Esophagus squamous epithelium (tissue), 5 donors: ENCODE data around the gene RHOH. TPM values are rescaled to one million over a fixed set of nuclear protein-coding genes. Genes with fewer than 3 reads are reported as not detected.

Experiments used
- DNase-seq: peaks from one replicate; lab custom pipeline; 2025; lab: John Stamatoyannopoulos, UW
- H3K27ac ChIP-seq, 4 donors: fragments of 200-600 bp; sonication (generic); one replicate each; pipeline ENCODE4 v1.5.1; 2016 to 2019; ENCODE audit warnings: mild to moderate bottlenecking in 1 of 4
- H3K27me3 ChIP-seq, 4 donors: fragments of 200-600 bp; sonication (generic); 1 replicate in 3 of 4; 2 replicates in 1 of 4; pipeline versions ENCODE4 v1.5.1 to v1.6.0; 2017 to 2021; ENCODE audit warnings: antibody characterized with exemption in 1 of 4
- H3K36me3 ChIP-seq, 3 donors: fragments of 200-600 bp; sonication (generic); one replicate each; pipeline ENCODE4 v1.5.1; 2016 to 2019
- H3K4me1 ChIP-seq, 3 donors: fragments of 200-600 bp; sonication (generic); one replicate each; pipeline ENCODE4 v1.5.1; 2017 to 2019
- H3K4me3 ChIP-seq, 4 donors: fragments of 200-600 bp; sonication (generic); 1 replicate in 3 of 4; 2 replicates in 1 of 4; pipeline ENCODE4 v1.5.1; 2016 to 2019; ENCODE audit warnings: mild to moderate bottlenecking in 2 of 4, moderate library complexity in 1 of 4
- H3K9me3 ChIP-seq, 3 donors: fragments of 200-600 bp; sonication (generic); one replicate each; pipeline ENCODE4 v1.5.1; 2016 to 2019
- POLR2A ChIP-seq, 4 donors: fragments of 450-650 bp; IDR thresholded peaks; one replicate each; pipeline ENCODE4 v1.6.1; 2017; ENCODE audit warnings: antibody characterized with exemption in 4 of 4, mild to moderate bottlenecking in 4 of 4, moderate library complexity in 3 of 4
- WGBS, 2 donors: methylation state at CpG; one replicate each; pipeline ENCODE4 v1.1.5; 2018; 5-methylcytosine and 5-hydroxymethylcytosine counted together
- intact Hi-C: fragments of 100-400 bp; cut with DNase I; formaldehyde crosslinking; loops from one replicate; pipeline ENCODE4 v1.15.0; 2022
- total RNA-seq, 4 donors: library from RNA; depleted of rRNA; stranded (reverse); fragments of >200 nt; gene quantifications; one replicate each; pipeline ENCODE4 v1.1.0, GENCODE V29; 2016
- TF ChIP-seq, protein P1 (sequence below), 6 experiments: fragments of 450-650 bp in 4 of 6; fragments of 200-600 bp in 2 of 6; sonication (generic) in 2 of 6; IDR thresholded peaks; one replicate each; pipeline ENCODE4 v1.5.1; 2016 to 2019; ENCODE audit warnings: antibody characterized with exemption in 6 of 6, mild to moderate bottlenecking in 4 of 6, moderate library complexity in 4 of 6
- donor health status: DM: yes; HTN: yes; CAD: no.

The RHOH gene
- total RNA-seq, 4 donors from 2014 or later, result 0.79 to 5.0 (median 2.2) TPM

GRCh38 chr4:40256817-40257216 lies 60.0 kb downstream of the RHOH start:
- Histone ChIP-seq H3K27ac (no peak overlapping the region), H3K9me3 (no peaks in the 10 kb centered on the region), H3K36me3 (no peaks in the 10 kb centered on the region), H3K27me3 (no peaks in the 10 kb centered on the region), H3K4me3 (no peak overlapping the region), H3K4me1 (peaks cover 0 to 26% (median 13%) of the 10 kb centered on the region in 3 donors)
- TF ChIP-seq, protein P1, sequence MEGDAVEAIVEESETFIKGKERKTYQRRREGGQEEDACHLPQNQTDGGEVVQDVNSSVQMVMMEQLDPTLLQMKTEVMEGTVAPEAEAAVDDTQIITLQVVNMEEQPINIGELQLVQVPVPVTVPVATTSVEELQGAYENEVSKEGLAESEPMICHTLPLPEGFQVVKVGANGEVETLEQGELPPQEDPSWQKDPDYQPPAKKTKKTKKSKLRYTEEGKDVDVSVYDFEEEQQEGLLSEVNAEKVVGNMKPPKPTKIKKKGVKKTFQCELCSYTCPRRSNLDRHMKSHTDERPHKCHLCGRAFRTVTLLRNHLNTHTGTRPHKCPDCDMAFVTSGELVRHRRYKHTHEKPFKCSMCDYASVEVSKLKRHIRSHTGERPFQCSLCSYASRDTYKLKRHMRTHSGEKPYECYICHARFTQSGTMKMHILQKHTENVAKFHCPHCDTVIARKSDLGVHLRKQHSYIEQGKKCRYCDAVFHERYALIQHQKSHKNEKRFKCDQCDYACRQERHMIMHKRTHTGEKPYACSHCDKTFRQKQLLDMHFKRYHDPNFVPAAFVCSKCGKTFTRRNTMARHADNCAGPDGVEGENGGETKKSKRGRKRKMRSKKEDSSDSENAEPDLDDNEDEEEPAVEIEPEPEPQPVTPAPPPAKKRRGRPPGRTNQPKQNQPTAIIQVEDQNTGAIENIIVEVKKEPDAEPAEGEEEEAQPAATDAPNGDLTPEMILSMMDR (IDR thresholded peaks at IDR 0.05), result no peak
- TF ChIP-seq POLR2A (IDR thresholded peaks at IDR 0.05), result no peak
- WGBS, 2 donors, result 87 to 88% methylated on average over 3 of the region's 3 CpGs
- DNase-seq, result no peak
- intact Hi-C loops, result no loop called here

GRCh38 chr4:40258627-40259026 lies 61.8 kb downstream of the RHOH start:
- Histone ChIP-seq H3K27ac (no peak overlapping the region), H3K4me3 (no peak overlapping the region), H3K36me3 (no peaks in the 10 kb centered on the region), H3K27me3 (no peaks in the 10 kb centered on the region), H3K4me1 (peaks cover 0 to 24% (median 13%) of the 10 kb centered on the region in 3 donors), H3K9me3 (no peaks in the 10 kb centered on the region)
- TF ChIP-seq, protein P1 (IDR thresholded peaks at IDR 0.05), result no peak
- TF ChIP-seq POLR2A (IDR thresholded peaks at IDR 0.05), result no peak
- intact Hi-C loops, result no loop called here
- DNase-seq, result no peak
- 48 to 70% methylated on average over 7 to 8 of the region's 8 CpGs for WGBS, 2 donors

- intact Hi-C loops, result no loop called here
- TF ChIP-seq, protein P1 (IDR thresholded peaks at IDR 0.05), result no peak
- no peak for TF ChIP-seq POLR2A (IDR thresholded peaks at IDR 0.05)
- H3K36me3 ChIP-seq, result no peaks in the 10 kb centered on the region
- no peaks in the 10 kb centered on the region for H3K9me3 ChIP-seq
- DNase-seq, result no peak
- H3K27ac ChIP-seq, result no peak overlapping the region
- H3K27me3 ChIP-seq, result no peaks in the 10 kb centered on the region
- peaks cover 0 to 11% (median 4%) of the 10 kb centered on the region in 3 donors for H3K4me1 ChIP-seq
- H3K4me3 ChIP-seq, result no peak overlapping the region
- WGBS, 2 donors, result 62 to 66% methylated on average over 9 of the region's 9 CpGs
Measured at GRCh38 chr4:40261231-40262076, 64.6 kb downstream of the RHOH start.

DNA sequence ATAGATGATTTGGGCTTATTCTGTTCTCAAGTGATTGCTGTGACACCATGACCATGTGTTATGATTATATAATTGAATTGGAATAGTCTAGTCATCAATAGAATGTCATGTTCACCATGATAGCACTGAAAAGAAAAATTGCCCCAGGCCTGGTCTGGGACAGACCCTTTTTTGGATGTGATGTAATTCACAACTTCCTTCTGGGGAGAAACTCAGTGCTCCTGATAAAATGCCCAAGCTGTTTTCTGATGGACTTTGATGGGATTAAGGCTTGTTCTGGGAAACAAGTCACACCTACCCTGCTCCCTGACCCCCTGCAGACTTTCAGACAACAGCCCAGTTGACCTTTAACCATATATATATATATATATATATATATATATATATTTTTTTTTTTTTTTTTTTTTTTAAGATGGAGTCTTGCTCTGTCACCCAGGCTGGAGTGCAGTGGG lies 65.3 kb downstream of the RHOH start:
- no peak for TF ChIP-seq POLR2A (IDR thresholded peaks at IDR 0.05)
- TF ChIP-seq, protein P1 (IDR thresholded peaks at IDR 0.05), result no peak
- H3K4me1 ChIP-seq, result peaks cover 0 to 6% (median 4%) of the 10 kb centered on the region in 3 donors
- intact Hi-C loops, result no loop called here
- no peak overlapping the region for H3K27ac ChIP-seq
- H3K36me3 ChIP-seq, result no peaks in the 10 kb centered on the region
- DNase-seq, result no peak
- H3K4me3 ChIP-seq, result no peak overlapping the region
- H3K9me3 ChIP-seq, result no peaks in the 10 kb centered on the region
- H3K27me3 ChIP-seq, result no peaks in the 10 kb centered on the region

- Histone ChIP-seq H3K9me3 (no peaks in the 10 kb centered on the region), H3K4me1 (peaks cover 0 to 6% (median 4%) of the 10 kb centered on the region in 3 donors), H3K4me3 (no peak overlapping the region), H3K36me3 (no peaks in the 10 kb centered on the region), H3K27me3 (no peaks in the 10 kb centered on the region), H3K27ac (no peak overlapping the region)
- intact Hi-C loops, result no loop called here
- TF ChIP-seq POLR2A (IDR thresholded peaks at IDR 0.05), result no peak
- TF ChIP-seq, protein P1 (IDR thresholded peaks at IDR 0.05), result no peak
- 86 to 92% methylated on average over 2 of the region's 2 CpGs for WGBS, 2 donors
- no peak for DNase-seq
Measured at GRCh38 chr4:40262861-40263260, 66.0 kb downstream of the RHOH start.
